WTC11 (cell line): Measurements from ENCODE around the gene OR10G3. TPM values are rescaled to one million over a fixed set of nuclear protein-coding genes. Genes with fewer than 3 reads are reported as not detected.

Source experiments
- ATAC-seq: fragments of 200-7000 bp; cut with Tn5 transposase; 2 replicates; pipeline ENCODE4 v1.10.0; 2021; ENCODE audit warnings: mild to moderate bottlenecking, moderate library complexity
- Bru-seq: library from RNA; stranded (reverse); fragments of 400-500 nt; gene quantifications from one replicate; lab custom pipeline; 2021; lab: Mats Ljungman, UMichigan
- CTCF ChIA-PET: fragments of 300-600 bp; sonication (Branson Sonifier 250); formaldehyde crosslinking; loops from one replicate; lab custom pipeline; 2021; ENCODE audit warnings: antibody characterized with exemption; lab: Charles Lee
- POLR2A ChIA-PET: fragments of 350-600 bp; sonication (Branson Sonifier 250); formaldehyde crosslinking; loops from one replicate; lab custom pipeline; 2021; ENCODE audit warnings: antibody characterized with exemption; lab: Charles Lee
- DNase-seq: peaks from one replicate; pipeline ENCODE4 v3.0.0; 2021; ENCODE audit warnings: low spot score
- H3K27ac Mint-ChIP-seq: 2 replicates; pipeline ENCODE4 v1.8.0; 2021; ENCODE audit warnings: mixed read lengths
- H3K27me3 Mint-ChIP-seq: 2 replicates; pipeline ENCODE4 v1.8.0; 2021; ENCODE audit warnings: low read depth, mild to moderate bottlenecking, moderate library complexity, mixed read lengths
- H3K36me3 Mint-ChIP-seq: 2 replicates; pipeline ENCODE4 v1.8.0; 2021; ENCODE audit warnings: mixed read lengths
- H3K4me1 Mint-ChIP-seq: 2 replicates; pipeline ENCODE4 v1.8.0; 2022; ENCODE audit warnings: mixed read lengths
- H3K4me3 Mint-ChIP-seq: 2 replicates; pipeline ENCODE4 v1.8.0; 2021; ENCODE audit warnings: mild to moderate bottlenecking, moderate library complexity, mixed read lengths
- H3K9me3 Mint-ChIP-seq: 2 replicates; pipeline ENCODE4 v1.8.0; 2021; ENCODE audit warnings: mixed read lengths
- ELF4 ChIP-seq: sonication (generic); formaldehyde crosslinking; IDR thresholded peaks from 2 replicates; pipeline ENCODE4 v1.8.1; 2022; ENCODE audit warnings: low read depth, mild to moderate bottlenecking, moderate library complexity, missing genetic modification reagents
- FOXJ3 ChIP-seq: sonication (generic); formaldehyde crosslinking; IDR thresholded peaks from 2 replicates; pipeline ENCODE4 v1.9.0; 2021; ENCODE audit warnings: missing genetic modification reagents, mild to moderate bottlenecking, borderline replicate concordance
- NR2C2 ChIP-seq: sonication (generic); formaldehyde crosslinking; IDR thresholded peaks from 2 replicates; pipeline ENCODE4 v1.8.0; 2022; ENCODE audit warnings: mild to moderate bottlenecking, missing genetic modification reagents
- NR3C1 ChIP-seq: sonication (generic); formaldehyde crosslinking; conservative IDR thresholded peaks from 2 replicates; pipeline ENCODE4 v1.8.1; 2023; ENCODE audit warnings: low read depth, mild to moderate bottlenecking, missing genetic modification reagents
- SOX15 ChIP-seq: fragments of 250-450 bp; sonication (Bioruptor Pico); IDR thresholded peaks from 2 replicates; pipeline ENCODE4 v1.9.0; 2021; ENCODE audit warnings: mild to moderate bottlenecking
- SP1 ChIP-seq: sonication (generic); formaldehyde crosslinking; conservative IDR thresholded peaks from 2 replicates; pipeline ENCODE4 v1.8.1; 2022; ENCODE audit warnings: missing genetic modification reagents
- ZBTB21 ChIP-seq: sonication (generic); formaldehyde crosslinking; IDR thresholded peaks from 2 replicates; pipeline ENCODE4 v1.8.1; 2023; ENCODE audit warnings: mild to moderate bottlenecking, missing genetic modification reagents, borderline replicate concordance
- ZNF219 ChIP-seq: sonication (generic); formaldehyde crosslinking; IDR thresholded peaks from 2 replicates; pipeline ENCODE4 v1.8.0; 2023; ENCODE audit warnings: missing genetic modification reagents, mild to moderate bottlenecking, borderline replicate concordance
- long read RNA-seq, 3 experiments: library from RNA in 1 of 3; library from capped mRNA in 1 of 3; library from polyadenylated mRNA in 1 of 3; unstranded in 2 of 3; stranded (forward) in 1 of 3; transcript quantifications; one replicate each; pipeline ENCODE4 v2.0.0, GENCODE V29; 2021
- total RNA-seq: library from RNA; stranded (reverse); gene quantifications from 3 replicates; pipeline ENCODE4 v1.2.3, GENCODE V29; 2021
- TF ChIP-seq, protein P1 (sequence below): fragments of 250-450 bp; sonication (Bioruptor Pico); IDR thresholded peaks from 2 replicates; pipeline ENCODE4 v1.8.0; 2021; ENCODE audit warnings: mild to moderate bottlenecking
- TF ChIP-seq, protein P2 (sequence below): sonication (generic); formaldehyde crosslinking; IDR thresholded peaks from 2 replicates; pipeline ENCODE4 v1.8.1; 2022; ENCODE audit warnings: low read depth, mild to moderate bottlenecking, moderate library complexity, missing genetic modification reagents, borderline replicate concordance
- TF ChIP-seq, protein P3 (sequence below): sonication (generic); formaldehyde crosslinking; IDR thresholded peaks from 2 replicates; pipeline ENCODE4 v1.8.0; 2022; ENCODE audit warnings: mild to moderate bottlenecking, missing genetic modification reagents
- TF ChIP-seq, protein P4 (sequence below): sonication (generic); formaldehyde crosslinking; IDR thresholded peaks from 2 replicates; pipeline ENCODE4 v1.8.0; 2022; ENCODE audit warnings: missing genetic modification reagents
- TF ChIP-seq, protein P5 (sequence below): sonication (generic); formaldehyde crosslinking; IDR thresholded peaks from 2 replicates; pipeline ENCODE4 v1.8.0; 2023; ENCODE audit warnings: missing genetic modification reagents, mild to moderate bottlenecking, borderline replicate concordance
- TF ChIP-seq, protein P6 (sequence below): sonication (generic); formaldehyde crosslinking; IDR thresholded peaks from 2 replicates; pipeline ENCODE4 v1.8.0; 2023; ENCODE audit warnings: mild to moderate bottlenecking, missing genetic modification reagents

The OR10G3 gene, protein sequence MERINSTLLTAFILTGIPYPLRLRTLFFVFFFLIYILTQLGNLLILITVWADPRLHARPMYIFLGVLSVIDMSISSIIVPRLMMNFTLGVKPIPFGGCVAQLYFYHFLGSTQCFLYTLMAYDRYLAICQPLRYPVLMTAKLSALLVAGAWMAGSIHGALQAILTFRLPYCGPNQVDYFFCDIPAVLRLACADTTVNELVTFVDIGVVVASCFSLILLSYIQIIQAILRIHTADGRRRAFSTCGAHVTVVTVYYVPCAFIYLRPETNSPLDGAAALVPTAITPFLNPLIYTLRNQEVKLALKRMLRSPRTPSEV
- total RNA-seq (not detected in 3 replicates), Bru-seq, nascent RNA (not detected)
- long read RNA-seq, experiment 1: 0 reads
- long read RNA-seq, experiment 2: 0 reads
- long read RNA-seq, experiment 3: 0 reads

DNA sequence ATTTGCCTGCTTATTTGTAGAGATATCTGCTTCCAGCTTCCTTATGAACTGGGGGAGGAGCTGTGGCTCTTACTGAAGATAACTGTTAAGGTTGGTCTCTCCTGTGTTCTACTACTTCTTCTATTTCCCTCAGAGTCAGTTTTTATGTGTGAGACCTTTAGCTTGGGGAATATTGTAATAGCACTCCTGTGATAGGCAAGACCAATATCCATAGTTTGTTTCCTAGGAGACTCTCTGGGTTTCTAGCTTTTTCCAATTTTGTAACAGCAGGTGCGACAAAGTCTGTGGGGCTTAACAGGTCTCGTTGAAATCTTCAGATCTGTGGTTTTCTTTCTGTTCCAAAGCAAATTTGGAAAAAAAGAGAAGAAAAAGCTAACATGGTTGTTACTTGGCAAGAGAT is at the start of gene OR10G3:
OR10G3 (minus strand) TSS at position 101 of the 400 bp plus-strand sequence. CDS start 9,332 bp downstream, outside the sequence.
- POLR2A ChIA-PET: no interaction called here
- CTCF ChIA-PET: interaction anchor here (0.5 to 1.2 kb wide), 4 partner anchors 8 to 203 kb away, joined by 3 to 4 read pairs (median 4); no protein-coding TSS in a partner anchor
- ATAC-seq (no peak), DNase-seq (no peak)
- TF ChIP-seq NR2C2 (CRISPR knock-in tag) (no peak), FOXJ3 (no peak), ZNF219 (CRISPR knock-in tag) (no peak), ELF4 (no peak), SOX15 (CRISPR knock-in tag) (no peak), NR3C1 (CRISPR knock-in tag) (no peak), SP1 (CRISPR knock-in tag) (no peak), ZBTB21 (CRISPR knock-in tag) (no peak)
- TF ChIP-seq, protein P1, sequence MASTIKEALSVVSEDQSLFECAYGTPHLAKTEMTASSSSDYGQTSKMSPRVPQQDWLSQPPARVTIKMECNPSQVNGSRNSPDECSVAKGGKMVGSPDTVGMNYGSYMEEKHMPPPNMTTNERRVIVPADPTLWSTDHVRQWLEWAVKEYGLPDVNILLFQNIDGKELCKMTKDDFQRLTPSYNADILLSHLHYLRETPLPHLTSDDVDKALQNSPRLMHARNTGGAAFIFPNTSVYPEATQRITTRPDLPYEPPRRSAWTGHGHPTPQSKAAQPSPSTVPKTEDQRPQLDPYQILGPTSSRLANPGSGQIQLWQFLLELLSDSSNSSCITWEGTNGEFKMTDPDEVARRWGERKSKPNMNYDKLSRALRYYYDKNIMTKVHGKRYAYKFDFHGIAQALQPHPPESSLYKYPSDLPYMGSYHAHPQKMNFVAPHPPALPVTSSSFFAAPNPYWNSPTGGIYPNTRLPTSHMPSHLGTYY (CRISPR knock-in tag): no peak
- TF ChIP-seq, protein P2, sequence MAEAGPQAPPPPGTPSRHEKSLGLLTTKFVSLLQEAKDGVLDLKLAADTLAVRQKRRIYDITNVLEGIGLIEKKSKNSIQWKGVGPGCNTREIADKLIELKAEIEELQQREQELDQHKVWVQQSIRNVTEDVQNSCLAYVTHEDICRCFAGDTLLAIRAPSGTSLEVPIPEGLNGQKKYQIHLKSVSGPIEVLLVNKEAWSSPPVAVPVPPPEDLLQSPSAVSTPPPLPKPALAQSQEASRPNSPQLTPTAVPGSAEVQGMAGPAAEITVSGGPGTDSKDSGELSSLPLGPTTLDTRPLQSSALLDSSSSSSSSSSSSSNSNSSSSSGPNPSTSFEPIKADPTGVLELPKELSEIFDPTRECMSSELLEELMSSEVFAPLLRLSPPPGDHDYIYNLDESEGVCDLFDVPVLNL (CRISPR knock-in tag): no peak
- TF ChIP-seq, protein P3, sequence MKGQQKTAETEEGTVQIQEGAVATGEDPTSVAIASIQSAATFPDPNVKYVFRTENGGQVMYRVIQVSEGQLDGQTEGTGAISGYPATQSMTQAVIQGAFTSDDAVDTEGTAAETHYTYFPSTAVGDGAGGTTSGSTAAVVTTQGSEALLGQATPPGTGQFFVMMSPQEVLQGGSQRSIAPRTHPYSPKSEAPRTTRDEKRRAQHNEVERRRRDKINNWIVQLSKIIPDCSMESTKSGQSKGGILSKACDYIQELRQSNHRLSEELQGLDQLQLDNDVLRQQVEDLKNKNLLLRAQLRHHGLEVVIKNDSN (CRISPR knock-in tag): no peak
- TF ChIP-seq, protein P4, sequence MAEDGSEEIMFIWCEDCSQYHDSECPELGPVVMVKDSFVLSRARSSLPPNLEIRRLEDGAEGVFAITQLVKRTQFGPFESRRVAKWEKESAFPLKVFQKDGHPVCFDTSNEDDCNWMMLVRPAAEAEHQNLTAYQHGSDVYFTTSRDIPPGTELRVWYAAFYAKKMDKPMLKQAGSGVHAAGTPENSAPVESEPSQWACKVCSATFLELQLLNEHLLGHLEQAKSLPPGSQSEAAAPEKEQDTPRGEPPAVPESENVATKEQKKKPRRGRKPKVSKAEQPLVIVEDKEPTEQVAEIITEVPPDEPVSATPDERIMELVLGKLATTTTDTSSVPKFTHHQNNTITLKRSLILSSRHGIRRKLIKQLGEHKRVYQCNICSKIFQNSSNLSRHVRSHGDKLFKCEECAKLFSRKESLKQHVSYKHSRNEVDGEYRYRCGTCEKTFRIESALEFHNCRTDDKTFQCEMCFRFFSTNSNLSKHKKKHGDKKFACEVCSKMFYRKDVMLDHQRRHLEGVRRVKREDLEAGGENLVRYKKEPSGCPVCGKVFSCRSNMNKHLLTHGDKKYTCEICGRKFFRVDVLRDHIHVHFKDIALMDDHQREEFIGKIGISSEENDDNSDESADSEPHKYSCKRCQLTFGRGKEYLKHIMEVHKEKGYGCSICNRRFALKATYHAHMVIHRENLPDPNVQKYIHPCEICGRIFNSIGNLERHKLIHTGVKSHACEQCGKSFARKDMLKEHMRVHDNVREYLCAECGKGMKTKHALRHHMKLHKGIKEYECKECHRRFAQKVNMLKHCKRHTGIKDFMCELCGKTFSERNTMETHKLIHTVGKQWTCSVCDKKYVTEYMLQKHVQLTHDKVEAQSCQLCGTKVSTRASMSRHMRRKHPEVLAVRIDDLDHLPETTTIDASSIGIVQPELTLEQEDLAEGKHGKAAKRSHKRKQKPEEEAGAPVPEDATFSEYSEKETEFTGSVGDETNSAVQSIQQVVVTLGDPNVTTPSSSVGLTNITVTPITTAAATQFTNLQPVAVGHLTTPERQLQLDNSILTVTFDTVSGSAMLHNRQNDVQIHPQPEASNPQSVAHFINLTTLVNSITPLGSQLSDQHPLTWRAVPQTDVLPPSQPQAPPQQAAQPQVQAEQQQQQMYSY (CRISPR knock-in tag): no peak
- TF ChIP-seq, protein P5, sequence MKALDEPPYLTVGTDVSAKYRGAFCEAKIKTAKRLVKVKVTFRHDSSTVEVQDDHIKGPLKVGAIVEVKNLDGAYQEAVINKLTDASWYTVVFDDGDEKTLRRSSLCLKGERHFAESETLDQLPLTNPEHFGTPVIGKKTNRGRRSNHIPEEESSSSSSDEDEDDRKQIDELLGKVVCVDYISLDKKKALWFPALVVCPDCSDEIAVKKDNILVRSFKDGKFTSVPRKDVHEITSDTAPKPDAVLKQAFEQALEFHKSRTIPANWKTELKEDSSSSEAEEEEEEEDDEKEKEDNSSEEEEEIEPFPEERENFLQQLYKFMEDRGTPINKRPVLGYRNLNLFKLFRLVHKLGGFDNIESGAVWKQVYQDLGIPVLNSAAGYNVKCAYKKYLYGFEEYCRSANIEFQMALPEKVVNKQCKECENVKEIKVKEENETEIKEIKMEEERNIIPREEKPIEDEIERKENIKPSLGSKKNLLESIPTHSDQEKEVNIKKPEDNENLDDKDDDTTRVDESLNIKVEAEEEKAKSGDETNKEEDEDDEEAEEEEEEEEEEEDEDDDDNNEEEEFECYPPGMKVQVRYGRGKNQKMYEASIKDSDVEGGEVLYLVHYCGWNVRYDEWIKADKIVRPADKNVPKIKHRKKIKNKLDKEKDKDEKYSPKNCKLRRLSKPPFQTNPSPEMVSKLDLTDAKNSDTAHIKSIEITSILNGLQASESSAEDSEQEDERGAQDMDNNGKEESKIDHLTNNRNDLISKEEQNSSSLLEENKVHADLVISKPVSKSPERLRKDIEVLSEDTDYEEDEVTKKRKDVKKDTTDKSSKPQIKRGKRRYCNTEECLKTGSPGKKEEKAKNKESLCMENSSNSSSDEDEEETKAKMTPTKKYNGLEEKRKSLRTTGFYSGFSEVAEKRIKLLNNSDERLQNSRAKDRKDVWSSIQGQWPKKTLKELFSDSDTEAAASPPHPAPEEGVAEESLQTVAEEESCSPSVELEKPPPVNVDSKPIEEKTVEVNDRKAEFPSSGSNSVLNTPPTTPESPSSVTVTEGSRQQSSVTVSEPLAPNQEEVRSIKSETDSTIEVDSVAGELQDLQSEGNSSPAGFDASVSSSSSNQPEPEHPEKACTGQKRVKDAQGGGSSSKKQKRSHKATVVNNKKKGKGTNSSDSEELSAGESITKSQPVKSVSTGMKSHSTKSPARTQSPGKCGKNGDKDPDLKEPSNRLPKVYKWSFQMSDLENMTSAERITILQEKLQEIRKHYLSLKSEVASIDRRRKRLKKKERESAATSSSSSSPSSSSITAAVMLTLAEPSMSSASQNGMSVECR: no peak
- TF ChIP-seq, protein P6, sequence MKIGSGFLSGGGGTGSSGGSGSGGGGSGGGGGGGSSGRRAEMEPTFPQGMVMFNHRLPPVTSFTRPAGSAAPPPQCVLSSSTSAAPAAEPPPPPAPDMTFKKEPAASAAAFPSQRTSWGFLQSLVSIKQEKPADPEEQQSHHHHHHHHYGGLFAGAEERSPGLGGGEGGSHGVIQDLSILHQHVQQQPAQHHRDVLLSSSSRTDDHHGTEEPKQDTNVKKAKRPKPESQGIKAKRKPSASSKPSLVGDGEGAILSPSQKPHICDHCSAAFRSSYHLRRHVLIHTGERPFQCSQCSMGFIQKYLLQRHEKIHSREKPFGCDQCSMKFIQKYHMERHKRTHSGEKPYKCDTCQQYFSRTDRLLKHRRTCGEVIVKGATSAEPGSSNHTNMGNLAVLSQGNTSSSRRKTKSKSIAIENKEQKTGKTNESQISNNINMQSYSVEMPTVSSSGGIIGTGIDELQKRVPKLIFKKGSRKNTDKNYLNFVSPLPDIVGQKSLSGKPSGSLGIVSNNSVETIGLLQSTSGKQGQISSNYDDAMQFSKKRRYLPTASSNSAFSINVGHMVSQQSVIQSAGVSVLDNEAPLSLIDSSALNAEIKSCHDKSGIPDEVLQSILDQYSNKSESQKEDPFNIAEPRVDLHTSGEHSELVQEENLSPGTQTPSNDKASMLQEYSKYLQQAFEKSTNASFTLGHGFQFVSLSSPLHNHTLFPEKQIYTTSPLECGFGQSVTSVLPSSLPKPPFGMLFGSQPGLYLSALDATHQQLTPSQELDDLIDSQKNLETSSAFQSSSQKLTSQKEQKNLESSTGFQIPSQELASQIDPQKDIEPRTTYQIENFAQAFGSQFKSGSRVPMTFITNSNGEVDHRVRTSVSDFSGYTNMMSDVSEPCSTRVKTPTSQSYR (CRISPR knock-in tag): no peak
- H3K27me3 Mint-ChIP-seq: no peaks in the 10 kb centered on the region
- H3K9me3 Mint-ChIP-seq: no peaks in the 10 kb centered on the region
- no peaks in the 10 kb centered on the region for H3K4me1 Mint-ChIP-seq
- no peak within 1 kb of the TSS for H3K4me3 Mint-ChIP-seq
- no peaks in the 10 kb centered on the region for H3K36me3 Mint-ChIP-seq
- no peak within 1 kb of the TSS for H3K27ac Mint-ChIP-seq
